ENCODE measurements around the gene GABBR2. TPM values are rescaled to one million over a fixed set of nuclear protein-coding genes. Genes with fewer than 3 reads are reported as not detected.
"Not testable (repeated sequence)": the region's sequence is repeated elsewhere in the genome, so short reads cannot be mapped to it uniquely, and the experiment has no call there.

GABBR2 gene
- total RNA-seq, 1 experiment from 2014 or later: not detected

GRCh38 chr9:98465799-98466198 lies 242.9 kb downstream of the GABBR2 start:
- H3K27ac ChIP-seq (ENCODE audit: low read depth, low read length, poor library complexity, severe bottlenecking): no peak overlapping the region
- DNase-seq (ENCODE audit: low spot score): no peak
- CTCF ChIA-PET: no interaction called here

GRCh38 chr9:98464156-98464690 lies 244.5 kb downstream of the GABBR2 start:
- H3K9me3 ChIP-seq (ENCODE audit: low read depth, low read length, poor library complexity, severe bottlenecking); H3K4me1 ChIP-seq (ENCODE audit: insufficient read depth, low read length, poor library complexity, severe bottlenecking); CTCF ChIA-PET; H3K27ac ChIP-seq (ENCODE audit: low read depth, low read length, poor library complexity, severe bottlenecking); DNase-seq (ENCODE audit: low spot score); H3K4me3 ChIP-seq (ENCODE audit: low read depth, low read length, poor library complexity, severe bottlenecking); BruUV-seq (replicated peaks); H3K36me3 ChIP-seq (ENCODE audit: insufficient read depth, low read length, poor library complexity, severe bottlenecking); POLR2A ChIA-PET (ENCODE audit: low non-redundant PET); intact Hi-C loops (cut with micrococcal nuclease; ENCODE audit: unreplicated experiment); H3K27me3 ChIP-seq (replicated peaks; ENCODE audit: insufficient read depth, low read depth, low read length, poor library complexity): not testable (repeated sequence)

More at GRCh38 chr9:98465799-98466198, 242.9 kb downstream of the GABBR2 start:
- H3K27me3 ChIP-seq (replicated peaks; ENCODE audit: insufficient read depth, low read depth, low read length, poor library complexity): no peaks in the 10 kb centered on the region
- no peaks in the 10 kb centered on the region for H3K36me3 ChIP-seq (ENCODE audit: insufficient read depth, low read length, poor library complexity, severe bottlenecking)
- POLR2A ChIA-PET (ENCODE audit: low non-redundant PET): no interaction called here
- TF ChIP-seq EZH2 (IDR thresholded peaks at IDR 0.05; ENCODE audit: borderline replicate concordance, low read depth, low read length, poor library complexity, severe bottlenecking) (no peak), CTCF (conservative IDR thresholded peaks at IDR 0.05; ENCODE audit: low read depth, low read length) (no peak)
- no TSS peak for BruUV-seq (replicated peaks)
- H3K4me1 ChIP-seq (ENCODE audit: insufficient read depth, low read length, poor library complexity, severe bottlenecking): no peaks in the 10 kb centered on the region
- intact Hi-C loops (cut with micrococcal nuclease; ENCODE audit: unreplicated experiment): no loop called here
- no peak overlapping the region for H3K4me3 ChIP-seq (ENCODE audit: low read depth, low read length, poor library complexity, severe bottlenecking)
- H3K9me3 ChIP-seq (ENCODE audit: low read depth, low read length, poor library complexity, severe bottlenecking): no peaks in the 10 kb centered on the region

GRCh38 chr9:98462310-98462709 lies 246.4 kb downstream of the GABBR2 start:
- H3K27me3 ChIP-seq (replicated peaks; ENCODE audit: insufficient read depth, low read depth, low read length, poor library complexity): no peaks in the 10 kb centered on the region
- no peak overlapping the region for H3K4me3 ChIP-seq (ENCODE audit: low read depth, low read length, poor library complexity, severe bottlenecking)
- no TSS peak for BruUV-seq (replicated peaks)
- H3K4me1 ChIP-seq (ENCODE audit: insufficient read depth, low read length, poor library complexity, severe bottlenecking): no peaks in the 10 kb centered on the region
- DNase-seq (ENCODE audit: low spot score): no peak
- no peaks in the 10 kb centered on the region for H3K36me3 ChIP-seq (ENCODE audit: insufficient read depth, low read length, poor library complexity, severe bottlenecking)
- no peak overlapping the region for H3K27ac ChIP-seq (ENCODE audit: low read depth, low read length, poor library complexity, severe bottlenecking)
- TF ChIP-seq CTCF (conservative IDR thresholded peaks at IDR 0.05; ENCODE audit: low read depth, low read length) (no peak), EZH2 (IDR thresholded peaks at IDR 0.05; ENCODE audit: borderline replicate concordance, low read depth, low read length, poor library complexity, severe bottlenecking) (no peak)
- intact Hi-C loops (cut with micrococcal nuclease; ENCODE audit: unreplicated experiment): no loop called here
- POLR2A ChIA-PET (ENCODE audit: low non-redundant PET): no interaction called here
- CTCF ChIA-PET: no interaction called here
- H3K9me3 ChIP-seq (ENCODE audit: low read depth, low read length, poor library complexity, severe bottlenecking): peaks cover 5% of the 10 kb centered on the region

GRCh38 chr9:98460704-98461103 lies 248.0 kb downstream of the GABBR2 start:
- ChIA-PET CTCF (no interaction called here), POLR2A (ENCODE audit: low non-redundant PET) (no interaction called here)
- H3K27me3 ChIP-seq (replicated peaks; ENCODE audit: insufficient read depth, low read depth, low read length, poor library complexity): peaks cover 8% of the 10 kb centered on the region
- TF ChIP-seq EZH2 (IDR thresholded peaks at IDR 0.05; ENCODE audit: borderline replicate concordance, low read depth, low read length, poor library complexity, severe bottlenecking): no peak
- TF ChIP-seq CTCF (conservative IDR thresholded peaks at IDR 0.05; ENCODE audit: low read depth, low read length): no peak
- intact Hi-C loops (cut with micrococcal nuclease; ENCODE audit: unreplicated experiment): no loop called here
- BruUV-seq (replicated peaks): no TSS peak
- peaks cover 5% of the 10 kb centered on the region for H3K9me3 ChIP-seq (ENCODE audit: low read depth, low read length, poor library complexity, severe bottlenecking)
- H3K4me1 ChIP-seq (ENCODE audit: insufficient read depth, low read length, poor library complexity, severe bottlenecking): no peaks in the 10 kb centered on the region
- no peak for DNase-seq (ENCODE audit: low spot score)
- H3K36me3 ChIP-seq (ENCODE audit: insufficient read depth, low read length, poor library complexity, severe bottlenecking): no peaks in the 10 kb centered on the region
- H3K4me3 ChIP-seq (ENCODE audit: low read depth, low read length, poor library complexity, severe bottlenecking): no peak overlapping the region
- H3K27ac ChIP-seq (ENCODE audit: low read depth, low read length, poor library complexity, severe bottlenecking): no peak overlapping the region

Data from A673 (cell line).